HG03045 (cell line): Measurements from ENCODE around the gene GPD1L.
A peak's percentile ranks its signal among the peaks of the same experiment; 100 is the strongest.

ENCODE experiments used
- ATAC-seq: cut with Tn5 transposase; IDR thresholded peaks from one replicate; pipeline ENCODE4 v1.9.1; 2021; ENCODE audit warnings: mild to moderate bottlenecking, moderate library complexity; ENCODE audit not compliant: unreplicated experiment

GPD1L gene

GRCh38 chr3:32132706-32133105, 26.3 kb downstream of the GPD1L start:
- no peak for ATAC-seq

DNA sequence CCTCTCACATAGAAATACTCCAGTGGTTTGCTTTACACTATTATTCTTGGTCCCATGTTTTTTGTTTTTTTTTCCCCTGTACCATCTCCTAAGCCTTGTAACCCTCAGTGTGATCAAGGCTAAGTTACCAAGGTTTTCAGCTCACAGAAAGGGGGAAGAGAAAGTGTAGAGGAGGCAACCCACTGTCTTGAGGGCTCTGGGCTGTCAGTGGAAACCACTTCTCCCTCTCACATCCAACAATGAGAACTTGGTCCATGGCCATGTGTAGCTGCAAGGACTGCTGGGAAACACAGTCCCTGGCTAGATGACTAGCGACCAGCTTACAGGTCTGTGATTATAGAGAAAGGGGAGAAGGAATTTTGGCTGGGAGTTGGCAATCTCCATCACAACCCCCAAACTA, 30.3 kb downstream of the GPD1L start:
- ATAC-seq = no peak

GRCh38 chr3:32137870-32138269, 31.4 kb downstream of the GPD1L start:
- no peak for ATAC-seq

DNA sequence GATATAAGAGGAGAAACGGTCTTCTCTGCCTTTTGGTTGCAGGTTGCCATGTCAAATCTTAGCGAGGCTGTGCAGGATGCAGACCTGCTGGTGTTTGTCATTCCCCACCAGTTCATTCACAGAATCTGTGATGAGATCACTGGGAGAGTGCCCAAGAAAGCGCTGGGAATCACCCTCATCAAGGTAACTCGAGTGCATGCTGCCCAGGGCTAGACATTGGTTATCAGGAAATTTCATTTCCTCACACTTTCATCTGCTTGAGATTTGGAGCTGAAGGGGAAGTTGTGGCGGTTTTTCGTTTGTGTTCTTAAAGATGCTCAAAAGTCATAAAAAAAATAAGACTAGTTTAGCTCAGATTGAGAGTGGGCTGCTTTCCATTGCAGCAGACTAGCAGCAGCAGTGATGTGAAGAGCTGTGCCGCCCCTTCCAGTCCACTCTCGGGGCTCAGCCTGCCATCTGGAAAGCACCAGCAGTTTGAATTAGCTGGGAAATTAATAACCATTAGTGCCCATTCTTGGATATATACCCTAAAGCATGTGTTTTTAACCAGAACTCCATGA, 32.2 kb downstream of the GPD1L start:
- ATAC-seq = no peak

DNA sequence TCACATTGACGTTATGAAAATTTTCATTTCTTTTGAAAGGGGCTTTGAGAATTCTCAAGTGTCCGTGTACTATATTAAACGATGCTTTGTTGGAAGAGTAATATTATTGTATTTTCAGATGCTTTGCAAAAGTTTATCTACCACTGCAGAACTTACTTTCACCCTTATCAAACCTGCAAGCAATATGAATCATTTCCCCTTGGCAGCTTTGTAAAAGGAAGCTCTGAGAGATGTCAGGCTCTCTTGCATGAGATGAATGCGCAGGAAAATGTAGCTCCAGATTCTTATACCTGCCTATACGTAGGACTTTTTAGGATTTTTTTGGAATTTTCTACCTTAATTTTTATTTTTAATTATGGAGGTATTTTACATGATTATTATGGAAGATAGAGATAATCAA, 34.5 kb downstream of the GPD1L start:
- ATAC-seq = no peak

DNA sequence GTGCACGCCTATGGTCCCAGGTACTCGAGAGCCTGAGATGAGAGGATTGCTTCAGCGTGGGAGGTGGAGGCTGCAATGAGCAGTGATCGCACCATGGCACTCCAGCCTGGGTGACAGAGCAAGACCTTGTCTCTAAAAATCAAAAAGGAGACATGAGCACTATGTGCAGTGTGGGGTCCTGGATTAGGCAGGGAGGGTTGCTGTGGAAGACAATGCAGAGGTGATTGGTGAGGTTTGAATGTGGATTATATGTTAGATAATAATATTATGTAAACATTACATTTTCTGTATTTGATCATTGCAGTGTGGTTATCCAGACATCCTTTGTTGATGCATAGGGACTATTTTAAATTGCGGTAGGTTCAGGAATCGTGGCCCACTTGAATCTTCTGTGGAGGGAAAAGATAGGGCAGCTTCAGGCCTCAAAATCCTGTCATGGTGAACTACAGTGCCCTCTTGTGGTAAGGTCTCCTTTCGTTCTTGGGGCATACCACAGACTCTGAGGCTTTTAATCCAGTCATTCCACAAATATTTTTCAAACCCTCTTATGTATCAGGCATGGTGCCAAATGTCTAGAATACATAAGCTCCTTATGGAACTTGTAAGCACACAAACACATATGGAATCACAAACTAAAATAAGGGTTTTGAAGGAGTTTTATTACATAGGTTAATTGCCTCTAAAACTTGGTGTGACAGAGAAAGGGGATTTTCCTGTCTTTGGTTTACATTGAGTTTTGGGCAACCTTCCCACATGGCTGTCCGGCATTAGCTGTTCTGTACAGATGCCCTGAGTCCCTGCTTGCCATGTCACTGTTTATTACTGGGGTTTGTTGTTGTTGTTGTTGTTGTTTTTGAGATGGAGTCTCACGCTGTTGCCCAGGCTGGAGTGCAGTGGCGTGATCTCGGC, 37.7 kb downstream of the GPD1L start:
- ATAC-seq = peak; percentile 63

- no peak for ATAC-seq
These were observed 40.4 kb downstream of the GPD1L start for GRCh38 chr3:32146746-32147211.

DNA sequence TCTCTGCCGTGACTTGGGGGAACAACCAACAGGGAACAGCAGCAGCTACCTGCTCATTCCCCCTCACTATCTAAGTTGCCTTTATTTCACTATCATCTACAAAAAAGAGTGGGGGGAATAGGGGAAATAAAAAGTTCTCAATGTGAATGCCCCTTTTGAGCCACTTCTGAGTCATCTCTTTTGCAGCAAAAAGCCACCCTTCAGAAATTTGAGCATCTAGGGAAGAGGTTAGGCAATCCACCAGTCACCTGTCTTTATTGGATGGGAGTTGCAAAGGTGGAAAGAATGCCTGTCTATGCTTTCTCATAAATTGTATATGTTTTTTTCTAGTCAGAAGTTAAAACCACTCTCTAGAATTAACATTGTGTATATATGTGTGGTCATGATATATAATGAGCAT, 41.1 kb downstream of the GPD1L start:
- ATAC-seq = no peak

GRCh38 chr3:32147933-32148332, 41.5 kb downstream of the GPD1L start:
- no peak for ATAC-seq

- no peak for ATAC-seq
These were observed 41.9 kb downstream of the GPD1L start for GRCh38 chr3:32148351-32148750.

DNA sequence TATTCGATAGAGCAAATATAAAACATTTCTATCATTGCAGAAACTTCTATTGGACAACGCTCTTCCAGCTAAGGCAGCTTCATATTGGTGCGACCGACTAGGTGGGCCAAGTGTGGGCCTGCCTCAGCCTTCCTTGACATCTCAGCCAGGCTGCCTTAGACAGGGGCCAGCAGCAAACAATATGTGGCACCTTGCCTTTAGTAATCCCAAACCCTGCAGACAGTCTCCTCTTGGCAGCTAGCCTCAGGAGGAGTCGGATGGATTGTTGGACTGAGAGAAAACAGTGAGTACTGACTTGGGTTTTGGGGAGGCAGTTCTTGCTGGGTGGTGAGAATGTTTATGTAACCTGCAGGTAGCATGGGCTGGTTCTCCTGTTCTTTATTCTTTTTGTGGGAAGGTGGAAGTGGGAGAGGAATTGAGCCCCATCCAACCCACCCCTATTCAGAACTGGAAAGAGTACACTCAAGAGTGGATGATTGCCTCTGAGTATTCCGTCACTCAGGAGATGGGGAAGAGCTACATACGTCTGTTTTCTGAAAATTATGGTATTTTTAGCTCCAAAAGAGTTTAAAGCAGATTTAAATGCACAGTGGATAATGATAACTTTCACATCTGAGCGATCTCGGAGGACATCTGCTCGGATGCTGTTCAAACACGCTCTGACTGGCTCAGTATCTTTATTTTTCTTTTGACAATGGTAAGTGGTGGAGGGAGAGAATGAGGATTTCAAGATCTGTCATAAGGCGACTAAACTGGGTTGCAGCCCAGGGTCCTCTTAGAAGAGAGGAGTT, 47.2 kb downstream of the GPD1L start:
- no peak for ATAC-seq

- ATAC-seq = no peak
These were observed 47.8 kb downstream of the GPD1L start for GRCh38 chr3:32154205-32154579.

GRCh38 chr3:32155117-32155516, 48.7 kb downstream of the GPD1L start:
- ATAC-seq = no peak

- no peak for ATAC-seq
These were observed 51.3 kb downstream of the GPD1L start for GRCh38 chr3:32157600-32158264.

DNA sequence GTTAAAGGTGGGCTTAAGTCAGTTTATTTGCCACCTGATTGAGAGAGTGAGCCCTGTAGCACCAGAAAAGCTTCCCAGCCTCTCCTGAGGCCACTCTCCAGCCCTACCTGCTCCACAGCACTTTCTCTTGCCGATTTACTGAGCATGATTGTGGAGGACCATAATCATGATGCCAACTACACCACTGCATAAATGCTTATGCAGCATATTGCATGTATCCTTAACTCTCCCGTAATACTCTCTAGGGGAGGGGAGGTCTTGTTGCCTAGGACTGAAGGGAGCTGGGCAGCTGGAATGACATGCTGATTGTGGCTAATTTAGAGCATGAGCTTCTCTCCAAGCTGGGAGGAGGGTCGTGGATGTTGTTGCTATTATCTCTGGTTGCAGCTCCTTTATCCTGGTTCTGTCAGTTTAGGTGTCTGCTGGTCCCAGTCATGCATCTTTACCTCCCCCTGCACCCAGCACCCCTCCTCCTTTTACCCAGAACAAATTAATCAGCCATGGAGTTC, 54.3 kb downstream of the GPD1L start:
- no peak for ATAC-seq

DNA sequence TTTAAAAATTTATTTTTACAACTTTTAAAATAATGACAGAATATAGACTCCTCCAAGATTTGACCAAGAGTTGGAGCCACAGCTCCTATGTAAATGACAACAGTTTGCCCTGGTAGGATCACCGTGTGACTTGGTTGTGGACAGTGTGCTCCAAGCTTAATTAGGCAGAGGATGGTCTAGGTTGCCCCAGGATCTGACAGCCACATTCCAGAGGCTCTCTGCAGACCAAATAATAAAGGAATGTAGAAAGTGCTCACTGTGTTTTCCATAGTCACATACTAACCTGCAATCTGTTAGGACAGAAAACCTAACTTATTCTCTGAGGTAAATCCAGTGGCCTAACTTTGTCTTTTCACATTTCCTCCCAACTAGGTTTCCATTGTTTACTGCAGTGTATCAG, 59.0 kb downstream of the GPD1L start:
- ATAC-seq = no peak

DNA sequence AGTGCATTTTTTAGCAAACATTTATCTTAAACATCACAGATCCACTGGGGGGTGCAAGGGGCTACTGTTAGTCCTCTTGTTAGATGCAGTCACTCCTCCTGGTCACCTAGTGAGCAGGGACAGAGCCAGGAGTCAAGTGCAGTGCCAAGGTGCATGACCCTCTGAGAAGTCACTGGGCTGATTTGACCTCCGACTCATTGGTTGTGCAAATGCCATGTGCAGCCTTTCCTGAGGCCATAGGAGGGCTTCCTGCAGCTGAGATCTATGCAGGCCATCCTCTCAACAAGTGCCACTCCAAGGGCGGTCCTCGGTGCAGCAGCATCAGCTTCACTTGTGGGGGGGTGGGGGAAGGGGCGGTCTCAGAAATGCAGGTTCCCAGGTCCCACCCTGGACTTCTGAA, 60.2 kb downstream of the GPD1L start:
- no peak for ATAC-seq

- ATAC-seq = no peak
These were observed 66.0 kb downstream of the GPD1L start for GRCh38 chr3:32172420-32172819.

GRCh38 chr3:32175607-32176197, 69.3 kb downstream of the GPD1L start:
- no peak for ATAC-seq

GRCh38 chr3:32176989-32177701, 70.7 kb downstream of the GPD1L start:
- ATAC-seq = no peak
